DMS53 (cell line): ENCODE data around the gene BRICD5.

Experiments used
- DNase-seq: peaks from one replicate; lab custom pipeline; 2025; lab: John Stamatoyannopoulos, UW

Gene BRICD5

GRCh38 chr16:2199095-2199494 lies 11.6 kb downstream of the BRICD5 start:
- DNase-seq, result no peak

GRCh38 chr16:2198283-2198682 lies 12.4 kb downstream of the BRICD5 start:
- DNase-seq, result no peak

- no peak for DNase-seq
These were observed 12.9 kb downstream of the BRICD5 start for GRCh38 chr16:2197765-2198164.

- DNase-seq, result no peak
These were observed 13.6 kb downstream of the BRICD5 start for GRCh38 chr16:2196981-2197511.

- peak; percentile 71 for DNase-seq
These were observed 14.3 kb downstream of the BRICD5 start, which contains the start of gene CASKIN1 for GRCh38 chr16:2196162-2196980. Gene CASKIN1, minus strand, starts transcription at chr16:2196605. Its CDS starts 173 bp downstream, at chr16:2196432.

- DNase-seq, result peak; percentile 58
These were observed 15.1 kb downstream of the BRICD5 start for GRCh38 chr16:2195322-2196161.

GRCh38 chr16:2194852-2195321 lies 15.8 kb downstream of the BRICD5 start:
- peak; percentile 86 for DNase-seq

GRCh38 chr16:2194166-2194834 lies 16.4 kb downstream of the BRICD5 start:
- peak; percentile 81 for DNase-seq

- no peak for DNase-seq
These were observed 19.3 kb downstream of the BRICD5 start for GRCh38 chr16:2191446-2191706.

- no peak for DNase-seq
These were observed 19.8 kb downstream of the BRICD5 start for GRCh38 chr16:2190659-2191445.

GRCh38 chr16:2190002-2190658 lies 20.5 kb downstream of the BRICD5 start:
- DNase-seq, result no peak

- no peak for DNase-seq
These were observed 21.3 kb downstream of the BRICD5 start for GRCh38 chr16:2189252-2189893.

GRCh38 chr16:2188395-2188794 lies 22.3 kb downstream of the BRICD5 start:
- DNase-seq, result no peak

- DNase-seq, result no peak
These were observed 23.5 kb downstream of the BRICD5 start for GRCh38 chr16:2187212-2187611.

- no peak for DNase-seq
These were observed 24.2 kb downstream of the BRICD5 start for GRCh38 chr16:2186505-2186904.

- DNase-seq, result no peak
These were observed 24.6 kb downstream of the BRICD5 start for GRCh38 chr16:2186064-2186463.

GRCh38 chr16:2184962-2185361 lies 25.7 kb downstream of the BRICD5 start:
- no peak for DNase-seq

- no peak for DNase-seq
These were observed 26.3 kb downstream of the BRICD5 start for GRCh38 chr16:2184346-2184745.

- DNase-seq, result no peak
These were observed 27.0 kb downstream of the BRICD5 start for GRCh38 chr16:2183671-2184070.

GRCh38 chr16:2181952-2182351 lies 28.7 kb downstream of the BRICD5 start:
- no peak for DNase-seq
